Thyroid gland (tissue), 4 donors: Measurements from ENCODE around the gene SPRYD7. TPM values are rescaled to one million over a fixed set of nuclear protein-coding genes. Genes with fewer than 3 reads are reported as not detected.
A peak's percentile ranks its signal among the peaks of the same experiment; 100 is the strongest.

ENCODE experiments used
- DNase-seq, 2 donors: peaks; one replicate each; pipeline ENCODE4 v3.0.0-alpha.2; 2019
- H3K27ac ChIP-seq, 3 donors: fragments of 200-600 bp; sonication (generic); 1 replicate in 2 of 3; 2 replicates in 1 of 3; pipeline ENCODE4 v1.5.1; 2016 to 2019; ENCODE audit warnings: mild to moderate bottlenecking in 1 of 3, moderate library complexity in 1 of 3
- H3K27me3 ChIP-seq: fragments of 200-600 bp; sonication (generic); one replicate; pipeline ENCODE4 v1.5.1; 2019
- H3K36me3 ChIP-seq, 2 donors: fragments of 200-600 bp; sonication (generic); one replicate each; pipeline ENCODE4 v1.5.1; 2016 to 2019
- H3K4me1 ChIP-seq, 2 donors: fragments of 200-600 bp; sonication (generic); one replicate each; pipeline ENCODE4 v1.5.1; 2017 to 2019
- H3K4me3 ChIP-seq, 3 donors: fragments of 200-600 bp; sonication (generic); replicated peaks in 1 of 3; 1 replicate in 2 of 3; 2 replicates in 1 of 3; pipeline ENCODE4 v1.5.1; 2016; ENCODE audit warnings: mild to moderate bottlenecking in 1 of 3
- H3K9me3 ChIP-seq: fragments of 200-600 bp; sonication (generic); one replicate; pipeline ENCODE4 v1.5.1; 2017
- CTCF ChIP-seq, 6 experiments: fragments of 200-600 bp in 3 of 6; fragments of 450-650 bp in 3 of 6; sonication (generic) in 3 of 6; IDR thresholded peaks; one replicate each; pipeline ENCODE4 v1.5.1; 2016 to 2019; ENCODE audit warnings: antibody characterized with exemption in 6 of 6, mild to moderate bottlenecking in 2 of 6, inconsistent platforms in 1 of 6, moderate library complexity in 1 of 6
- POLR2A ChIP-seq, 2 donors: fragments of 450-650 bp; IDR thresholded peaks; one replicate each; pipeline ENCODE4 v1.6.1; 2017; ENCODE audit warnings: antibody characterized with exemption in 2 of 2, mild to moderate bottlenecking in 2 of 2, moderate library complexity in 1 of 2
- WGBS, 2 donors: methylation state at CpG; one replicate each; pipeline ENCODE4 v1.1.5; 2017; 5-methylcytosine and 5-hydroxymethylcytosine counted together
- intact Hi-C: fragments of 100-400 bp; cut with DNase I; formaldehyde crosslinking; loops from one replicate; pipeline ENCODE4 v1.15.1; 2023
- total RNA-seq, 4 donors: library from RNA; depleted of rRNA; stranded (reverse); fragments of >200 nt; gene quantifications; one replicate each; pipeline ENCODE4 v1.2.3, GENCODE V29; 2016

The SPRYD7 gene
- total RNA-seq, 4 donors from 2014 or later = 5.1 to 8.2 (median 5.9) TPM

- no peak overlapping the region for H3K27ac ChIP-seq
- H3K9me3 ChIP-seq = no peaks in the 10 kb centered on the region
- intact Hi-C loops = no loop called here
- 66 to 70% methylated on average over 4 of the region's 4 CpGs for WGBS, 2 donors
- H3K4me3 ChIP-seq = no peak overlapping the region
- TF ChIP-seq POLR2A (IDR thresholded peaks at IDR 0.05) = no peak
- no peak for TF ChIP-seq CTCF (IDR thresholded peaks at IDR 0.05)
- no peak for DNase-seq
- H3K4me1 ChIP-seq = peaks cover 0 to 14% of the 10 kb centered on the region in 2 donors
- H3K27me3 ChIP-seq = no peaks in the 10 kb centered on the region
- no peaks in the 10 kb centered on the region for H3K36me3 ChIP-seq
Measured at GRCh38 chr13:49939321-49939720, 3.2 kb upstream of the SPRYD7 start.

GRCh38 chr13:49938921-49939320, 2.8 kb upstream of the SPRYD7 start:
- intact Hi-C loops = no loop called here
- DNase-seq = peak in 1 of 2 donors; percentile 20

GRCh38 chr13:49938314-49938713, 2.2 kb upstream of the SPRYD7 start:
- Histone ChIP-seq H3K9me3 (no peaks in the 10 kb centered on the region), H3K27ac (no peak overlapping the region), H3K4me3 (no peak overlapping the region), H3K27me3 (no peaks in the 10 kb centered on the region), H3K4me1 (peaks cover 0 to 17% of the 10 kb centered on the region in 2 donors), H3K36me3 (no peaks in the 10 kb centered on the region)
- DNase-seq = no peak
- TF ChIP-seq POLR2A (IDR thresholded peaks at IDR 0.05) = no peak
- no peak for TF ChIP-seq CTCF (IDR thresholded peaks at IDR 0.05)
- intact Hi-C loops = no loop called here
- WGBS, 2 donors = 79 to 83% methylated on average over 5 of the region's 5 CpGs

More at GRCh38 chr13:49938921-49939320, 2.8 kb upstream of the SPRYD7 start:
- WGBS, 2 donors = 63 to 65% methylated on average over 5 of the region's 5 CpGs
- Histone ChIP-seq H3K9me3 (no peaks in the 10 kb centered on the region), H3K4me1 (peaks cover 0 to 17% of the 10 kb centered on the region in 2 donors), H3K4me3 (no peak overlapping the region), H3K27ac (no peak overlapping the region), H3K36me3 (no peaks in the 10 kb centered on the region), H3K27me3 (no peaks in the 10 kb centered on the region)
- TF ChIP-seq POLR2A (IDR thresholded peaks at IDR 0.05) = no peak
- no peak for TF ChIP-seq CTCF (IDR thresholded peaks at IDR 0.05)

- 0 to 1% methylated on average over 6 to 19 of the region's 21 CpGs for WGBS, 2 donors
- intact Hi-C loops = no loop called here
- H3K9me3 ChIP-seq = no peaks in the 10 kb centered on the region
- H3K4me1 ChIP-seq = peaks cover 0 to 17% of the 10 kb centered on the region in 2 donors
- H3K27ac ChIP-seq = peak overlapping the region; percentile 39 to 71 (median 54)
- no peak for DNase-seq
- TF ChIP-seq CTCF (IDR thresholded peaks at IDR 0.05) = no peak
- TF ChIP-seq POLR2A (IDR thresholded peaks at IDR 0.05) = no peak
- no peaks in the 10 kb centered on the region for H3K27me3 ChIP-seq
- peak overlapping the region; percentile 63 to 84 (median 77) for H3K4me3 ChIP-seq
- no peaks in the 10 kb centered on the region for H3K36me3 ChIP-seq
Measured at GRCh38 chr13:49936968-49937273, 781 bp upstream of the SPRYD7 start.

GRCh38 chr13:49935171-49936074, 717 bp downstream of the SPRYD7 start:
- no peaks in the 10 kb centered on the region for H3K36me3 ChIP-seq
- H3K9me3 ChIP-seq = no peaks in the 10 kb centered on the region
- H3K4me1 ChIP-seq = peaks cover 0 to 17% of the 10 kb centered on the region in 2 donors
- intact Hi-C loops = no loop called here
- H3K27me3 ChIP-seq = no peaks in the 10 kb centered on the region
- WGBS, 2 donors = 6 to 7% methylated on average over 15 to 17 of the region's 32 CpGs
- peak overlapping the region; percentile 56 to 71 (median 68) for H3K27ac ChIP-seq
- peak in 1 of 2 donors; percentile 23 for DNase-seq
- peak overlapping the region; percentile 21 to 72 (median 63) for H3K4me3 ChIP-seq
- TF ChIP-seq POLR2A (IDR thresholded peaks at IDR 0.05) = no peak
- no peak for TF ChIP-seq CTCF (IDR thresholded peaks at IDR 0.05)
